ENCODE results near the gene ARHGAP21. TPM values are rescaled to one million over a fixed set of nuclear protein-coding genes. Genes with fewer than 3 reads are reported as not detected.

Gene ARHGAP21
- total RNA-seq, 1 experiment from 2014 or later, result 52.6 TPM

Other genes with a start within 250 kb of the ARHGAP21 start
- 9.7 and 10.2 TPM in 2 replicates for gene PRTFDC1, start 228.7 kb upstream of the ARHGAP21 start, total RNA-seq (2014; rRNA removed)